GM19193 (cell line): ENCODE results near the gene NCOA4.

Source experiments
- POLR2A ChIP-seq: IDR thresholded peaks from 4 replicates; pipeline ENCODE4 v1.6.1; 2011; ENCODE audit not compliant: insufficient read depth, insufficient read length; ENCODE audit errors: extremely low read depth

Gene NCOA4

DNA sequence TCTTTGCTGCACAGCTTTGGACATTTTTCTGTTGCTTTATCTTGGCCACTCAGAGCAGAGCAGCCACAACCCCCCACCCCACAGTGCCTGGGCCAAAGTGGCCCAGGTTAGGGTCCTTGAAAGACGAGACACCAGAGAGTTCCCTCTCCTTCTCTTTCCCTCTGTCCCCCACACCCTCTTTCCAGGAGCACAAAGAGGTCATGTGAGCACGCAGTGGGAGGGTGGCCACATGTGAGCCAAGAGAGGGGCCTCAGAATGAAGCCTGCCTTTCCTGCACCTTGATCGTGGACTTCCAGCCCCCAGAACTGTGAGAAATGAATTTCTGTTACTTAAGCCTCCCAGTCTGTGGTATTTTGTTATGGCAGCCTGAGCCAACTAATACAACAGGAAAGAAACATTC lies 30.3 kb upstream of the NCOA4 start:
- no peak for TF ChIP-seq POLR2A

- no peak for TF ChIP-seq POLR2A
Observed at GRCh38 chr10:46057038-46057437, 26.6 kb upstream of the NCOA4 start.

GRCh38 chr10:46055771-46056170 lies 25.3 kb upstream of the NCOA4 start:
- no peak for TF ChIP-seq POLR2A

- TF ChIP-seq POLR2A: no peak
Observed at GRCh38 chr10:46053534-46054434, 23.4 kb upstream of the NCOA4 start.

DNA sequence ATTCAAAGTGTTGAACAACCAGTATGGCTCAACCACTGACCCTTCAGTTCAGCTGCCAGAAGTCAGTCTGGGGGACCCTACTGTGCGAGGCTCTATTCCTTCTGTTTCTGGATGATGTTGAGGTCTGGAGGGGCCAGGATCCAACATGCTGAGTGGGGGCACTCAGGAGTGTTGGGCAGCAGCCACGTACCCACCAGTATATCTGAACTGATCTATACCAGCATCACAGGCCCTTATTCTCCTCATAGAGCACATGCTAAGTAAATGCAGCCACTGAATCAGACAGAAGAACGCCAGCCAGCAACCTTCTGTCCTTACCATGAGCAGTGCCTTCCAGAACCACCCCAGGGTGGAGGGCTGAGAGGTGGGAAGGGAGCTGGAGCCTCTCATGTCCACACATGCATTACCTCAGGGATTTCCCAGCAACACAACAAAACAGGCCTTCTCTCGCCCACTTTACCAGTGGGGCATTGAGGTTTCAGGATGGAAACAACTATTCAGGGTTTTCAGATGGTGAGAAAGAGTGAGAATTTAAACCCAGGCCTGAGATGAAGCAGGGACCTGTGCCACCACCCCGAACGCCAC lies 22.5 kb upstream of the NCOA4 start:
- TF ChIP-seq POLR2A: no peak

DNA sequence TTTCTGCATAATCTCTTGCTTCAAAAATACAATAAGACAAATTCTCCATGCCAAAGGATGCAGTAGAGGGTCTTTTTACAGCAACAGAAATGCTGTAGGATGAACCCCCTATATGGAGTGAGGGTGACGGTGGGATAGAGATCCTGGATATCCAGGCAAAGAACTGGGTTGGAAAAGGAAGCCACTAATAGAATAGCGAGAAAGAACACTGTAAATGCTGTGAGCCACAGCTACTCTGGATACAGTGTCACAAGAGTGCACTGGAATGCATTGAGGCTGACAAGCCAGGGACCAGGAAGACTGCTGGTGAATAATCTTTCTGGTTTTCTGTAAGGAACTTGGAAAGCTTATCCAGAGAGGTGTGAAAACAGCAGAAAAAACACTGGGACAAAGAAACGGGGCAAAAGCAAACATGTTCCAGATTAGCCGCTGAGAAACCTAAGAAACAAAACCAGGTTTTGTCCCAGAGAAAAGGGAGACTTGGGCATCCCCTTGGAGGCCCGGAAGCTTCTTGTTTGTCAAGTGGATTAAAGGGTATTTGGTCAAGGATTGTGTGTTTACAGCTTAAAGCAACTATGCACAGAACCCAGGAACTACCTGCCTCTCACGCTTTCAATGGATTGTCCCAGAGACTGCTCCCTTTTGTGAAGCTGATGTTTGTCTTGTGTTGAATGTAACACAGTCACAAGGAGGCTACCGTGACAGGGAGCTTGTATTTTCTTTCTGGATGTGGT lies 21.8 kb upstream of the NCOA4 start:
- TF ChIP-seq POLR2A: no peak

DNA sequence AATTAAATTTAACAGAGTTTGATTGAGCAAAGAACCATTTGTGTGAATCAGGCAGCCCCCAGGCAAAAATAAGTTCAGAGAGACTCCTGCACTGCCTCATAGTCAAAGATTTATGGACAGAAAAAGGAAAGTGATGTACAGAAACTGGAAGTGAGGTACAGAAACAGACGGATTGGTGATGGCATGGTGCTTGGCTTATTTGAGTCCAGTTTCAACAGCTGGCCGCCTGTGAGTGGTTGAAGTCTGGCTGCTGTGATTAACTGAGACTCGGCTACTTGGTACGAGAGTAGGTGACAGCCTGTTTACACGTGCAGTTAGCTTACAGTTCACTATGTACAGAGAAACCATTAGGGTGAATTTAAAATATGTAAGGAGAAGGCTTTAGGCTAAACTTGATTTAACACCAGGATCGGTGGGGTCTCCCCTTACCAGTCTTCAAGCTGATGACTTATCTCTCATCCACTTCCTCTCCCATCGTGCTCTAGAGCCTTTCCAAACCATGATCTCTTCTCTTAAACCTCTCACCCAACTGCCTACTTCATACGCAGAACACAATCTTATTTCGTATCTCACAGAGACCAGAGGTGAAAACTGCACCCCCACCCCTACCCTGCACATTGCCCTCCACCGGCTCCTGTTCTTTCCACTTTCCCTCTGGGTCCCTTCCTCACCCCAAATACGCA lies 20.7 kb upstream of the NCOA4 start:
- TF ChIP-seq POLR2A: no peak

- no peak for TF ChIP-seq POLR2A
Observed at GRCh38 chr10:46048152-46048551, 17.7 kb upstream of the NCOA4 start.

- no peak for TF ChIP-seq POLR2A
Observed at GRCh38 chr10:46046261-46046660, 15.8 kb upstream of the NCOA4 start, which contains the start of gene MSMB. MSMB (minus strand) TSS chr10:46046269; CDS start chr10:46046237, 32 bp downstream.

DNA sequence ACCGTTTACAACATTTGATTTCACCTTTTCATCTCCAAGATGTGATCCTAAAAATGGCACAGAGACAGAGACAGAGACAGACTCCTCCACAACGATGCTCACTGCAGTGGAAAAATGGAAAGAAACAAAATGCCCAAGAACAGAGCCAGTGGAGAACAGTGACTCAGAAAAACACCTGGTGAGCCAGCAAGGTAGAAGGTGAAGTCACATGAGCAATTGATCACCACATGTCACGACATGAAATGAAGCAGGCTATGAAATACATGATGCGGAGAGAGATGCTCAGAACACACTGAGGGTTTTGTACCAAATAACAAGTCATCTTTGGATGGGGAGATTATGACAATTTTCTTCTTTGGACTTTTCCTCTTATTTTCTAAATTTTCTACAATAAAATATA lies 12.1 kb upstream of the NCOA4 start:
- TF ChIP-seq POLR2A: no peak

GRCh38 chr10:46040004-46040403 lies 9.6 kb upstream of the NCOA4 start:
- TF ChIP-seq POLR2A: no peak

DNA sequence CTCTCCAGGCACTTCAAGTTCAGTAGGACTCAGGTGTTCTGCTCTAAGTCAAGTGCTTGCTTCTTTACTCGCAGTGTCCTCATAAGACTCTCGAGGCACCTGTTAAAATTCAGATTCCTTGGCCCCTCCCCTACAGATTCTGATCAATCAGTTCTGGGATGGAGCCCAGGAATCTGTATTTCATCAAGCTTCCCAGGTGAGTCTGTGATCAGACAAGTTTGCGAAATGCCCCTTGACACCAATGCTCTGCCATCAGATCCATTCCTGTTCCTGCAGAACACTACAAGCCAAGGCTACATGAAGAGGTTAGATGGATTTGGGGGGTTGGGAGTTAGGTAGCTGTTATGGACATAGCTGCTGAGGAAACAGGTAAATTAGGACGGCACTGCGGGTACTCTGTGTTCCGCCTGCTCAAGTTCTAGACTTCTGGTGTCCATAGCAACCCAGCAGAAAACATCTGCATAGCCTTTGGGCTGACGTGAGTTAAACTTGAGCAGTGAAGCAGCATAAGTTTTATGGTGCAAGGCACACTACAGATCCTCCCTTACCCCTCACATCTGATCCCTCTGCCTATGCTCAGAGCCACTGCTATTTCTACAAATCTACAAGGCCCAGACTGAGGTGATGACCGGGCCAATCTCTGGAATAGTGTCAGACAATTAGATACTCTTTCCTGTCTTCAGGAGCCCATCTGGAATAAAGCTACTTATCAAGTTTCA lies 6.8 kb upstream of the NCOA4 start:
- no peak for TF ChIP-seq POLR2A

DNA sequence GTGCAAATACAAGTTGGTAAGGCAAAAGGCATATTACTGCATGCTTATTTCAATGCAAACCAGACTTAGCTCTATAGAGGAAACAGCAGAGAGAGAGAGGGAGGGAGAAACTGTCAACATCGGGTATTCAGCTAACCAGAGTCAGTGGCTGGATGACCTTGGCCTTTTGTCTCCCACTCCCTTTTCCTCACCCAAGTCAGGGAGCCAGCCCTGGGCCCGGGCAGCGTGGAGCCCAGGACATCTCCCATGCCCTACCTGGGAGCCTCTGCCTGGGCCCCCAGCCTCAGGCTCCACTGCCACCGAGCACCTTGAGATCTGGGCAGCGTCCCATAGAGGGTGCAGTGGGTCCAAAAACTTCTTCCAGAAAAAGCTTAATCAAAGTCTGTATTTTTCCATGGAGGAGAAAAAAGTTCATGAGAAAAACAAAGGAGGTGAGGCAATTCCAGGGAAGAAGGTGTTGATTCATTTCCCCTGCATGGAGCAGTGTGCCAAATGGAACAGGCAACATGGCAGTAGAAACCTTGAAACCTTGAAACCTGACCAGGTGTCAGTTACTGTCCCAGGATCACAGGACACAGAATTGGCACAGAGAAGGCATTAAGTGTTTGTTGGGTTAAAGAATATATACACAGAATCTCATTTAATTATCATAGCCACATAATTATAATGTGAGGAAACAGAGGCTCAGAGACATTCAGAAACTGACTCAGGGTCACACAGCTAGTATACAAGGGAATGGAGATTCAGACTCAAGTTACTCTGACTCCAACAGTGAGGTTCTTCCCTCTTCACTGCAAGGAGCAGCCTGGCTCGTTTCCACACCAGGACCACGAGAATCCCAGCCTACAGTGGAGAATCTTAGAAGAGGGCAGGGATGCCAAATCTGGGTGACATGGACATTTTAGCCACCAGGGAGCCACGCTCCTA lies 5.8 kb upstream of the NCOA4 start:
- no peak for TF ChIP-seq POLR2A

DNA sequence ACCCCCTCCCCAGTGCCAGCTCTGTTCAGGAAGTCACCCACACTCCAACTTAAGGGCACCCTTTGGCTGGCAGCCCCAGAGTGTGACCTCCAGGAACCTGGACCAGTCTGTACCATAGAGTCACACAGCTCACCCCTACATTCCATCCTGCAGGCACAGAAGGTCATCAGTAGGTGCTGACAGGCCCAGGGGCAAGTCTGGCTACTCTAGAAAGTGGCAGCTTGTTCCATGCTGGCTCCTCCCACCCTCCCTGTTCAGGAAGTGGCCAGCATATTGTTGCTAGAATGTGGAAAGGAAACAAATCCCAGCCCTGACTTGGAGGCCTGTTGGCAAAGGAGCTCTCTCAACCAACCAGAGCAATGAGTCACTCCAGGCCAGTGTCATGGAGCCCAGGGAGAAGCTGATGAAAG lies 3.2 kb upstream of the NCOA4 start:
- TF ChIP-seq POLR2A: no peak
